SK-N-SH treated with all-trans-retinoic acid at 6 μM for 48 hours (cell line): ENCODE data around the gene ARHGAP8.

ENCODE experiments used
- CREB5 ChIP-seq: fragments of 250-450 bp; sonication (Bioruptor Pico); IDR thresholded peaks from 2 replicates; pipeline ENCODE4 v1.5.1; 2020; ENCODE audit warnings: low read depth, mild to moderate bottlenecking, moderate library complexity
- CSDC2 ChIP-seq: fragments of 250-450 bp; sonication (Bioruptor Pico); IDR thresholded peaks from 2 replicates; pipeline ENCODE4 v1.5.0; 2020; ENCODE audit warnings: mild to moderate bottlenecking, moderate library complexity
- RARB ChIP-seq: fragments of 250-450 bp; sonication (Bioruptor Pico); IDR thresholded peaks from 2 replicates; pipeline ENCODE4 v1.8.0; 2021; ENCODE audit warnings: mild to moderate bottlenecking, moderate library complexity
- ZFP3 ChIP-seq: fragments of 250-450 bp; sonication (Bioruptor Pico); IDR thresholded peaks from 2 replicates; pipeline ENCODE4 v1.5.0; 2020; ENCODE audit warnings: mild to moderate bottlenecking, moderate library complexity
- TF ChIP-seq, protein P1 (sequence below): fragments of 250-450 bp; sonication (Bioruptor Pico); IDR thresholded peaks from 2 replicates; pipeline ENCODE4 v1.8.0; 2020; ENCODE audit warnings: mild to moderate bottlenecking, moderate library complexity, borderline replicate concordance

DNA sequence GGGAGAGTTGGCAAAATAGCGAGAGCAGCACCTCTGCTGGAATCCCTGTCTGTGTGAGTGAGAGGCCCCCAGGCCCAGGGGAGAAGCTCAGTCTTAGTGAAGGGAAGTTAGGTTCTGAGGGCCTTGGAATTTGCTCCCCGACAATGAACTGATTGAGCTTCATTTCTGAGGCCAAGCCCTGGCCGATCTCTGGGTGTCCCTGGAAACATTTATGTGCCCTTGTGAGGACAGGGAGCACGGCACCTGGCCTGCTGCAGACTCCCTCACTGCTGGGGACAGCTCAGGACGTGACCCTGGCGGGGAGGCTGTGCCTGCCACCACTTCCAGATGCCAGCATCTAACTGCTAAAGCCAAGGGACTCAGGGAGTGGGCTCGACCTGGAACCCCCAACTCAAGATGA lies 52.0 kb downstream of the ARHGAP8 start:
- TF ChIP-seq, protein P1, sequence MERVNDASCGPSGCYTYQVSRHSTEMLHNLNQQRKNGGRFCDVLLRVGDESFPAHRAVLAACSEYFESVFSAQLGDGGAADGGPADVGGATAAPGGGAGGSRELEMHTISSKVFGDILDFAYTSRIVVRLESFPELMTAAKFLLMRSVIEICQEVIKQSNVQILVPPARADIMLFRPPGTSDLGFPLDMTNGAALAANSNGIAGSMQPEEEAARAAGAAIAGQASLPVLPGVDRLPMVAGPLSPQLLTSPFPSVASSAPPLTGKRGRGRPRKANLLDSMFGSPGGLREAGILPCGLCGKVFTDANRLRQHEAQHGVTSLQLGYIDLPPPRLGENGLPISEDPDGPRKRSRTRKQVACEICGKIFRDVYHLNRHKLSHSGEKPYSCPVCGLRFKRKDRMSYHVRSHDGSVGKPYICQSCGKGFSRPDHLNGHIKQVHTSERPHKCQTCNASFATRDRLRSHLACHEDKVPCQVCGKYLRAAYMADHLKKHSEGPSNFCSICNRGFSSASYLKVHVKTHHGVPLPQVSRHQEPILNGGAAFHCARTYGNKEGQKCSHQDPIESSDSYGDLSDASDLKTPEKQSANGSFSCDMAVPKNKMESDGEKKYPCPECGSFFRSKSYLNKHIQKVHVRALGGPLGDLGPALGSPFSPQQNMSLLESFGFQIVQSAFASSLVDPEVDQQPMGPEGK, result no peak
- TF ChIP-seq CREB5 (no peak), ZFP3 (CRISPR knock-in tag) (no peak), RARB (CRISPR knock-in tag) (no peak), CSDC2 (CRISPR knock-in tag) (no peak)
